Mucosa of gallbladder (tissue), 1 donor: ENCODE data around the gene FIZ1. TPM values are rescaled to one million over a fixed set of nuclear protein-coding genes. Genes with fewer than 3 reads are reported as not detected.

Experiments used
- DNase-seq: peaks from one replicate; pipeline ENCODE4 v3.0.0-alpha.2; 2020; ENCODE audit warnings: low spot score
- total RNA-seq: library from RNA; stranded (reverse); gene quantifications from one replicate; pipeline ENCODE4 v1.2.1, GENCODE V29; 2021
- donor health status: DM: no; HTN: no; CAD: no.

The FIZ1 gene, protein sequence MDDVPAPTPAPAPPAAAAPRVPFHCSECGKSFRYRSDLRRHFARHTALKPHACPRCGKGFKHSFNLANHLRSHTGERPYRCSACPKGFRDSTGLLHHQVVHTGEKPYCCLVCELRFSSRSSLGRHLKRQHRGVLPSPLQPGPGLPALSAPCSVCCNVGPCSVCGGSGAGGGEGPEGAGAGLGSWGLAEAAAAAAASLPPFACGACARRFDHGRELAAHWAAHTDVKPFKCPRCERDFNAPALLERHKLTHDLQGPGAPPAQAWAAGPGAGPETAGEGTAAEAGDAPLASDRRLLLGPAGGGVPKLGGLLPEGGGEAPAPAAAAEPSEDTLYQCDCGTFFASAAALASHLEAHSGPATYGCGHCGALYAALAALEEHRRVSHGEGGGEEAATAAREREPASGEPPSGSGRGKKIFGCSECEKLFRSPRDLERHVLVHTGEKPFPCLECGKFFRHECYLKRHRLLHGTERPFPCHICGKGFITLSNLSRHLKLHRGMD
- total RNA-seq, result 22.7 TPM

DNA sequence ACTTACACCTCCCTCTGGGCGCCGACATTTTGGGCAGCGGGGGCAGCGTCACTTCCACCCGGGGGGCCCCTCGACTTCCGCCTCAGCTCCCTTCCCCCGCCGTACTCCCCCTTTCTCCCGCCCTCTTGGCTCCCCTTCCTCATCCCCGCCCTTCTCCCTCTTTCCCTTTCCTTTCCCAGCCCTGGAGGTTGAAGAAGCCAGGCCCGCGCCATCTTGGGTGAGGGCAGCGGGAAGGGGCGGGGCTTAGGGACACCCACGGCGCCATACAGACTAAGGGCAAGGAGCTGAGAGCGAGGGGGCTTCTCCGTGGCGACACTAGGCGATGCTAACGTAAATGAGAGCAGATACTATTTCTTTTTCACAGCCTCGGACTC is at the start of gene FIZ1:
Gene FIZ1 (minus strand): TSS at position 50 of the 374 bp plus-strand sequence. CDS start 1,652 bp downstream, outside the sequence.
- peak; percentile 98 for DNase-seq

GRCh38 chr19:55648585-55649267 is 49.4 kb upstream of the FIZ1 start:
- no peak for DNase-seq

DNA sequence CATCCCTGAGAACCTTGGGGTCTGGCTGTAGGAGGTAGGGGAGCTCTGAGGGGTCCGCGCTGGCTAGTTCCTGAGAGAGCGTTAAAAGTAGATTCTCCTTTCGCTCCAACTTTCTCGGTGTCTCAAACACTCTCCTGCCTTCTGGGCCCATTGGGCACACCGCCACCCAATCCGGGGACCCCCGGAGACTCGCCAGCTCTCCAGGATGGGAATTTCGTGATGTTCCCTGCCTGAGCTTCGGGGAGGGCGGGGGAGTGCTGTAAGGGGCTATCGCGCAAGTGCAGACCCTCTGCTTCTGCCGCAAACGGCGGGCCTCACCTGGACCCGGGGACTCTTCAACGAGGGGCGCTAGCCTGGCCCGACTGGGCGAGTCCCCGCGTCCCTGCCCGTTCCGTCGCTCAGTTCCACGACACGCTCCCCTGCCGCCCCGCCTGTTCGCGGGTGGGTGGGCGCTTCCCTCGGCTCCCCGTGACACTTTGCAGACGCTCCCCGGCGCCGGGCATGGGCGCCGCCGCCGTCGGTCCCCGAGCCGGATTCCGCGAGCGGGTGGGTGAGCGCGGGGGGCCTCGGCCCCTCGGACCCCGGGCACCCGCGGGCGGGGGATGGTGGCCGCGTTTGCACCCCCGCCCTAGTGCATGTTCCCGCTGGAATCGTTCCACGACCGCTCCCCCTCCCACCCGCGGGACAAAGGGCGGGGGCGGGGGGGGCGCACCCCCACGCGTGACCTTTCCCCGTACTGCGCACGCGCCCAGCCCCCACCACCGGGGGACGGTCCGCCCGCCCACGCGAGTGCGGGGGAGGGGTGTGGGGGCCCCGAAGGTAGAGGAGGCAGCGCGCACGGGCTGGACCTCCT is 48.6 kb upstream of the FIZ1 start, which contains the start of gene CCDC106:
Gene CCDC106 (plus strand): TSS at position 481 of the 853 bp plus-strand sequence. CDS start 835 bp downstream, outside the sequence.
- no peak for DNase-seq

DNA sequence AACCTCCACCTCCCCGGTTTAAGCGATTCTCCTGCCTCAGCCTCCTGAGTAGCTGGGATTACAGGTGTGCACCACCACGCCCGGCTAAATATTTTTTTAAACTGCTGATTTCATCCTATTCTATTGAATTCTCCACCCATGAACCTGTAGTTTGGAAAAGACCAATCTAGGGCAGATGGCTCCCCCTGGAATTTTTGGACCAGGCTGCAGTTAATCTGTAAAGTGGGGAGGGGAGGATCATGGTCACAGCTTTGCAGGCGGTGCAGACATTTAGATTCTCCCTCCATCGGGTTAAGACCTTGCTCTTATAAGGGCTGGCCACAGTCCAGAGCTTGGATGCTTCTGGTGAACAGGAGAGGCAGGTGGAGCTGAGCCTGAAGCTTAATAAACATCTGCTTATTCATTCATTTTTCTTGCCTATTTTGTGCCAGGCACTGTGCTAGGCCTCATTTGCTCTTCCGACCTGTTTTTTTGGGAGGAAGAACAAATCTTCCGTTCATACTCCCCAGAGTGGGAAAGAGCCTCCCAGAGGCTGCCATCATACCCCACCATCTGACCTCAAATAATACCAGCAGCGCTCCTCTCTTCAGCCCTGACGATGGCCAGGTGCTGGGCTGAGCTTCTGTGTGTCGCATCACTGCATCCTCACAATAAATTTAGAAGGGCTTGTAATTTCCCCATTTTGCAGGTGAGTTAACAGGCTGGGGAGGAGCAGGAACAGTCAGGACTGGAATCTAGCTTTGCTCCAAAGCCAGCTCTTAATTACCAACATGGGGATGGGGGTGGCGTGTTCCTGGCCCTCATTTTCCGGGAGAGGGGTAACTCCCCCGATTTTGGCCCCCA is 47.8 kb upstream of the FIZ1 start:
- DNase-seq, result no peak

DNA sequence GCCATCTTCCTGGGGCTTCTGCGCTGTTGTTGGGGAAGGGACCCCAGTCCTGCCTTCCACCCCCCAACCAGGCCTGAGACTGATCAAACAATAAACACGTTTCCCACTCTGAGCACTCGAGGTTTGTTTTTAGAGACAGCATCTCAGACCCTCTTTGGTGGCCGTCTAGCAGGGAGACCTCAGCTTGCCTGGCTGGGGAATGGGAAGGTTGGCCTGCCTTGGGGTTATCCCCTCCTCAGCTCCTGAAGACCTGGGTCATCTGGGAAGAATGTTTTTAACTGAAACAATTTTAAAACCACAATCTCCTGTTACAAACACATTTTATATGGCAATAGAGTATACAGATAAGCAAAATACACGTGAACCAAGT is 46.2 kb upstream of the FIZ1 start:
- DNase-seq, result no peak

DNA sequence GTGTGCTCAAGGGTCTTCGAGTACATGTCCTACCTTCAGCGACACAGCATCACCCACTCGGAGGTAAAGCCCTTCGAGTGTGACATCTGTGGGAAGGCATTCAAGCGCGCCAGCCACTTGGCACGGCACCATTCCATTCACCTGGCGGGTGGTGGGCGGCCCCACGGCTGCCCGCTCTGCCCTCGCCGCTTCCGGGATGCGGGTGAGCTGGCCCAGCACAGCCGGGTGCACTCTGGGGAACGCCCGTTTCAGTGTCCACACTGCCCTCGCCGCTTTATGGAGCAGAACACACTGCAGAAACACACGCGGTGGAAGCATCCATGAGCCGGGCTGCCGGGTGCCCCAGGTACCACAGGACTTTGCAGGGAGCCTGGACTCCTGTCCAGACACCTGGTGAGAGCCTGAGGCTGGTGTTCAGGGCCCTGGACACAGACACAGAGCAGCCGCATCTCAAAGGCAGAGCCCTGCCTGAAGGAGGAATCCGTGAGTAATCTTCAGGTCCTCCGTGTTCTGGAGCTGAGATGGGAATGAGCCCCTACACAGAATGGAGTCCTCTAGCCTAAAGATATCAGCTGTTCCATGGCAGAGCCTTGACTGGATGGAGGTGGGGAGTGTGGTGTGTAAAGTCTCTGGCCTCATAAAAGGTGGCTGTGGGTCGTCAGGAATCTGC is 45.7 kb upstream of the FIZ1 start:
- no peak for DNase-seq

- no peak for DNase-seq
Observed at GRCh38 chr19:55644191-55644833, 45.0 kb upstream of the FIZ1 start.

GRCh38 chr19:55643887-55644176 is 44.5 kb upstream of the FIZ1 start:
- DNase-seq, result no peak

DNA sequence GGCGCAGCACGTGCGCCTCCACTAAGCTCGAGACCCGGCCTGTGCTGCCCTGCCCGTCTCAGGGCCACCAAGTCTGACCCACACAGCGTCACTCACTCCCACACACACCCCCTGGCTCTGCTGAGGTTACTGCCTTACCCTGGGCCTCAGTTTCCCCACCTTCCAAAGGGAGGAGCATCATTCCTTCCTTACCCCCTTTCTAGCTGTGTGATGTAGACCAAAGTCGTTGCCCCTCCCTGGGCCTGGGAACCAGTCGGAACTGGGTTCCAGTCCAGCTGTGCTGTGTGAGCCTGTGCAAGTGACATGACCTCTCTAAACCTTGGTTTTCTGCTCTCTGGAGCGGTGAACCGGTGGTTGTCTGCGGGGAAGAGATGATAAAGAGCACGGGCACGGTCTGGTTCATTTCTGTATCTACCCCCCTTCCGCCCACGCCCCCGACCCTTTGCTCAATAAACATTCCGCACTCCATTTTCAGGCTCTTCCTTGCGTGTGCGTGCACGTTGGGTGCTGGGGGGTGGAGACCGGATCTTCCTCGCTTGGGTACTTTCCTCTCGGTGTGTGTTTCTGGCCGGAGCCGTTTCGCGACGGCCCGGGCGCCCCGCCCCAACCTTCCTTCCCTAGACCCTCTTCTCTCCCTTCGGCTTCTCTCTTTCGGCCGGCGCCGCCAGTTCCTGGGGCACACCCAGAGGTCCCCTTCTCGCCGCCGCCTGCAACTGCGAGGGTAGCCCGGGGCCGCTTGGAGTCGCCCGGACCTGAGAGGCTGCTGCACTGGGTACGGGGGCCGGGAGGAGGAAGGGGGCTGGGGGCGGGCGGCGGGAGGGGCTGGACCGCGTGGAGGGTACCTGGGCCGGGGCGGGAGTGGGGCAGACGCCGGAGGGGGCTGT is 43.9 kb upstream of the FIZ1 start, which contains the start of gene ZNF581:
Gene ZNF581 (plus strand): TSS at position 647 of the 884 bp plus-strand sequence. CDS start 923 bp downstream, outside the sequence.
- peak; percentile 75 for DNase-seq

DNA sequence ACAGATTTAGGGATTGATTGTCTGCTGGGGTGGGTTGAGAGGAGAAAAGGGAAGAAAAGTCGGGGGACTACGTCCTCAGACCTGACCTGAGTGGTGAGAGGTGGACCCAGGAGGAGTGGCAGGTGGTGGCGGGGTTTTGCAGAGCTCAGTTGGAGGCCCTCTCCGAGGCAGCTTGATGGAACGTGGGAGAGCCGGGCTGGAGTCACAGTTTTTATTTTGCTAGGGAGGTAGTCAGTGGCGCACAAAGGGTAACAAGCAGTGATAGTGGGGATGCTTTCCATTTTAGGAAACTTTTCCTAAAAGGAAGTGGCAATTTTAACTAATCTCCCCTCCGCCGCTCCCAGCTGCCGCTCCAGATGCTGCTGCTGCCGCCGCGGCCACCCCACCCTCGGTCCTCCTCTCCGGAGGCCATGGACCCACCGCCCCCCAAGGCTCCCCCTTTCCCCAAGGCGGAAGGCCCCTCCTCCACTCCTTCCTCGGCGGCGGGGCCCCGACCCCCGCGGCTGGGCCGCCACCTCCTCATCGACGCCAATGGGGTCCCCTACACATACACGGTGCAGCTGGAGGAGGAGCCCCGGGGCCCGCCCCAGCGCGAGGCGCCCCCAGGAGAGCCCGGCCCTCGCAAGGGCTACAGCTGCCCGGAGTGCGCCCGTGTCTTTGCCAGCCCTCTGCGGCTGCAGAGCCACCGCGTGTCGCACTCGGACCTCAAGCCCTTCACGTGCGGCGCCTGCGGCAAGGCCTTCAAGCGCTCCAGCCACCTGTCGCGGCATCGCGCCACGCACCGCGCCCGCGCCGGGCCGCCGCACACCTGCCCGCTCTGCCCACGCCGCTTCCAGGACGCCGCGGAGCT is 43.1 kb upstream of the FIZ1 start:
- DNase-seq, result no peak

GRCh38 chr19:55641426-55642152 is 42.3 kb upstream of the FIZ1 start:
- DNase-seq, result no peak

- peak; percentile 59 for DNase-seq
Observed at GRCh38 chr19:55640577-55641425, 41.5 kb upstream of the FIZ1 start, which contains the start of gene ZNF580. Gene ZNF580, plus strand, starts transcription at chr19:55641002. Its CDS starts 1,507 bp downstream, at chr19:55642509.

DNA sequence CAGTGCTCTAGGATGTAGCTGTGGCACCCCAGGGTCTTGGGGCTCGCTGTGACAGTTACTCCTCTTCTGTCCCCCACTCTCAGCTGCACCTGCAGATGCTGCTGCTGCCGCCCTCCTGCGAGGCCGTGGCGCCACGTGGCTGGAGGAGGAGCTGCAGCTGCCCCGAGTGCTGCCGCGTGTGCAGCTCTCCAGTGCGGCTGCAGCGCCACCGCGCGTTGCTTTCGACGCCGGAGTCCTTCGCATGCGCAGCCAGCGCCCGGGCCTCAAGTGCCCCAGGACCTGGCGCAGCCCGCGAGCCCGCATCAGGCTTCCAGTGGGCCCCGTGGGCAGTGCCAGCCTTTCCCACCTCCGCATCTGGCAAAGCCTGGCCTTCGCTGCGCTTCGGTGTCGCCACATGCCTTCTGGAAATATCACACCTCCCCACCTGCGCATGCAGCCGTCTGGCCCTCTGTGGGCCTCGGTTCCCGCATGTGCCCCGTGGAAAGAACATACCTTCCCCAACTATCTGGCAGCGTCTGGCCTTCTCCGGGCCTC is 40.8 kb upstream of the FIZ1 start:
- peak; percentile 73 for DNase-seq

DNA sequence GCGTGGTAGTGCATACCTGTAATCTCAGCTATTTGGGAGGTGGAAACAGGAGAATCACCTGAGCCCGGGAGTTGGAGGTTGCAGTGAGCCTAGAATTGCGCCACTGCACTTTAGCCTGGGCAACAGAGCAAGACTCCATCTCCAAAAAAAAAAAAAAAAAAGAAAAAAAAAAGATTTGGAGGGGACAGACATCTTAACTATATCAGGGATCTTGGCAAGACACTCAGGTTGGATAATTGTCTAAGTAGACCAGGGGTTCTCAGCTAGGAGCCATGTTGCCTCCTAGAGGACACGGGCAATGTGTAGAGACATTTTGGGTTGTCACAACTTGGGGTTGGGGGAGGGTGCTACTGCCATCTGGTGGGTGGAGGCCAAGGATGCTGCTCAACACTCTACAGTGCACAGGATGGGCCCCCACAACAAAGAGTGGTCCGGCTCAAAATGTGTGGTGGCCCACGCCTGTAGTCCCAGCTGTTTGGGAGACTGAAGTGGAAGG is 39.6 kb upstream of the FIZ1 start:
- DNase-seq, result no peak

DNA sequence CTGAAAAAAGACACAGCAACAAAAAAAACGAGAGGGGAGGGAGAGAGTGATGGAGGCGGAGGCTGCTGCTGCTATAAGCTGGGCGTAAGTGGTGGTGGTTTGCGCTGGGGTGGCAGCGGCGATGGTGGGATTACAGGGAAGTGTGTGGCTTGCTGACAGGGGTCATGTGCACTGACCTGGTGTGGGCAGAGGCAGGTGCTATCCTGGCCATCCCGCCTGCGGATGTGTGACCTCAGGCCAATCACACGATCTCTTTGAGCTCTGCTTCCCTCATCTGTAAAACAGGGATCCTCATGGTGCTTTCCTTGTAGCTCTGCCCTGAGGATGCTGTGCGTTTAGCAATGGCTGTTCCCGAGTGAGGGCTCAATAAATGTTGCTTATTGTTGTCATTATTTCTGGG is 38.2 kb upstream of the FIZ1 start:
- DNase-seq, result no peak

DNA sequence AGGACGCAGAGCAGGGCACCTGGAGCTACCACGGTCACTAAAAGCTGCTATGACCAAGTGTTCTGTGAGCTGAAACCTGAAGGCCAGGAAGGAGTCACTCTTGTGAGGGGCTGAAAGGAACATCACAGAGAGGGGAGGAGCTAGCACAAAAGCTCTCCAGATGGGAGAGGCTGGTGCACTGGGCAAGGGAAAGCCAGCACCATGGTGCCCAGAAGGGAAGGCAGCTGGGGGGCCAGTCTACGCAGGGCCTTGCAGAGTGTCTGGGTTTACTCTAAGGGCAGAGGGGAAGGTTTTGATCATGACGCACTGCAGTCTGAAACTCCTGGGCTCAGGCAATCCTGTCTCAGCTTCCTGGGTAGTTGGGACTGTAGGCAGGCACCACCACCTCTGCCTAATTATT is 37.4 kb upstream of the FIZ1 start:
- no peak for DNase-seq
